DLD1 (cell line): Measurements from ENCODE around the gene SPON1.

ENCODE experiments used
- in situ Hi-C: cut with HindIII; loops from 2 replicates; pipeline ENCODE4 v1.10.0; 2017; ENCODE audit warnings: low sequenced_read_pairs

Gene SPON1

GRCh38 chr11:13942971-13943381 is 19.5 kb upstream of the SPON1 start:
- in situ Hi-C loops, result no loop called here

GRCh38 chr11:13944016-13944415 is 18.5 kb upstream of the SPON1 start:
- in situ Hi-C loops, result no loop called here

- in situ Hi-C loops, result no loop called here
Measured at GRCh38 chr11:13944911-13945425, 17.6 kb upstream of the SPON1 start.

GRCh38 chr11:13947379-13947778 is 15.1 kb upstream of the SPON1 start:
- in situ Hi-C loops, result no loop called here

GRCh38 chr11:13949876-13950275 is 12.6 kb upstream of the SPON1 start:
- in situ Hi-C loops, result loop anchor here (5.0 kb wide), 1 partner anchor 287 kb away; no protein-coding TSS in a partner anchor

- in situ Hi-C loops, result loop anchor here (5.0 kb wide), 1 partner anchor 285 kb away; no protein-coding TSS in a partner anchor
Measured at GRCh38 chr11:13952221-13952620, 10.3 kb upstream of the SPON1 start.

- in situ Hi-C loops, result loop anchor here (5.0 kb wide), 1 partner anchor 285 kb away; no protein-coding TSS in a partner anchor
Measured at GRCh38 chr11:13952668-13953067, 9.9 kb upstream of the SPON1 start.

- in situ Hi-C loops, result loop anchor here (5.0 kb wide), 1 partner anchor 283 kb away; no protein-coding TSS in a partner anchor
Measured at GRCh38 chr11:13954591-13954990, 7.9 kb upstream of the SPON1 start.

- in situ Hi-C loops, result no loop called here
Measured at GRCh38 chr11:13955971-13956421, 6.5 kb upstream of the SPON1 start.

- in situ Hi-C loops, result no loop called here
Measured at GRCh38 chr11:13956988-13957387, 5.5 kb upstream of the SPON1 start.

GRCh38 chr11:13958641-13959400 is 3.7 kb upstream of the SPON1 start:
- in situ Hi-C loops, result no loop called here

GRCh38 chr11:13962198-13962561 is 343 bp upstream of the SPON1 start:
- in situ Hi-C loops, result no loop called here

- in situ Hi-C loops, result no loop called here
Measured at GRCh38 chr11:13963169-13963948, 836 bp downstream of the SPON1 start.

GRCh38 chr11:13963949-13964770 is 1.6 kb downstream of the SPON1 start:
- in situ Hi-C loops, result no loop called here

GRCh38 chr11:13964771-13965074 is 2.2 kb downstream of the SPON1 start:
- in situ Hi-C loops, result no loop called here

- in situ Hi-C loops, result no loop called here
Measured at GRCh38 chr11:13965337-13965736, 2.8 kb downstream of the SPON1 start.

GRCh38 chr11:13966013-13966412 is 3.5 kb downstream of the SPON1 start:
- in situ Hi-C loops, result no loop called here

- in situ Hi-C loops, result no loop called here
Measured at GRCh38 chr11:13966486-13966885, 4.0 kb downstream of the SPON1 start.

GRCh38 chr11:13970986-13971385 is 8.5 kb downstream of the SPON1 start:
- in situ Hi-C loops, result no loop called here

GRCh38 chr11:13972043-13972910 is 9.8 kb downstream of the SPON1 start:
- in situ Hi-C loops, result no loop called here
